Measurements from ENCODE around the gene KRT72.

DNA sequence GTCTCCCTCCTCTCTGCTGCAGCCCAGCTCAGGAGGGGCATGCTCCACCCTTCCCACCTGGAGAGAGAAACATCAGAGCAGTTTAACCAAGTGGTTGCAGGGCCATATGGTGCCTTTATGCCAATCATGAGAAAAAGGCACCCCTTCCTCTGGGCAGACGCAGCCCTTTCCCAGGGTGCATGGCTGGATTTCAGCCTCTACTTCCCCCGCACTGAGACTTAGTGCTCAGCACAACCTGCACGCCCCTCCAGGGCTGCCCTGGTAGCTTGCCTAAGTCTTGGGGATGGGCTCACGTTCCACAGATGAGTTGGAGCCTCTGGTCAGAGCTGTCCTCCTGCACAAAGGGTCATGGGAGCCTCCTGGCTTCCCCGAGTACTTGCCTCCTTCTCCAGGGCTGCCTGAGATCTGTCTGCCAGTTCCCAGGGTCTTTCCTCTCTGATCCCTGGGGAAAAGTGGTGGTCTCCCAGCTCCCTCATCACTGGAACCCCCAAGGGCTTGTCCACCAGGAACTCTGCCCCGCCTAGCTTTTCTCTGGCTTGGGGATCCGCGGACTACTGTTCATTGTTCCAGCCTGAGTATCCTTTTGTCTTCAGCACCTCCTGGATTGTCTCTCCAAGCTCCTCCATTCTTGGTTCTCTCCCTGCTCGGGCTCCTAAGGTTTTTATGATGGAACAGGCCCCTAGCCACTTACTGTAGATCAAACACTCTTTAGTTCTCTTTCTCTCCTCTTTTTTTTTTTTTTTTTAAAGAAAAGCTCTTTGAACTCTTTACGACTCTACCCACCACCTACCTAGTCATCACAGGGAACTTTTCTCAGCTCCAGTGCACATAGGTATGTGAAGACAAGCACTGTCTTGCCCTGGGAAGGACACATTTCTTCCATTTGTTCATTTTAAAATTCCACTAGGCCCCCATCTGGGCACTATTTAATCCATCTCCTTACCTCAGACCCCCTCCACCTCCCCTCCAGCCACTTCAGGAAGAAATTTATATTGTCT is 21.5 kb downstream of the KRT72 start:
- TF ChIP-seq EZH2 (IDR thresholded peaks at IDR 0.05; ENCODE audit: borderline replicate concordance), result no peak
- TF ChIP-seq, protein P1, sequence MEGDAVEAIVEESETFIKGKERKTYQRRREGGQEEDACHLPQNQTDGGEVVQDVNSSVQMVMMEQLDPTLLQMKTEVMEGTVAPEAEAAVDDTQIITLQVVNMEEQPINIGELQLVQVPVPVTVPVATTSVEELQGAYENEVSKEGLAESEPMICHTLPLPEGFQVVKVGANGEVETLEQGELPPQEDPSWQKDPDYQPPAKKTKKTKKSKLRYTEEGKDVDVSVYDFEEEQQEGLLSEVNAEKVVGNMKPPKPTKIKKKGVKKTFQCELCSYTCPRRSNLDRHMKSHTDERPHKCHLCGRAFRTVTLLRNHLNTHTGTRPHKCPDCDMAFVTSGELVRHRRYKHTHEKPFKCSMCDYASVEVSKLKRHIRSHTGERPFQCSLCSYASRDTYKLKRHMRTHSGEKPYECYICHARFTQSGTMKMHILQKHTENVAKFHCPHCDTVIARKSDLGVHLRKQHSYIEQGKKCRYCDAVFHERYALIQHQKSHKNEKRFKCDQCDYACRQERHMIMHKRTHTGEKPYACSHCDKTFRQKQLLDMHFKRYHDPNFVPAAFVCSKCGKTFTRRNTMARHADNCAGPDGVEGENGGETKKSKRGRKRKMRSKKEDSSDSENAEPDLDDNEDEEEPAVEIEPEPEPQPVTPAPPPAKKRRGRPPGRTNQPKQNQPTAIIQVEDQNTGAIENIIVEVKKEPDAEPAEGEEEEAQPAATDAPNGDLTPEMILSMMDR (IDR thresholded peaks at IDR 0.05; ENCODE audit: poor library complexity), result no peak

Measured in hepatocyte (in vitro differentiated cells).